Retinal pigment epithelial cell (primary cell): ENCODE results near the gene RFX2.
A peak's percentile ranks its signal among the peaks of the same experiment; 100 is the strongest.

Experiments
- DNase-seq: peaks from one replicate; pipeline ENCODE4 v3.0.0-alpha.2; 2010; ENCODE audit warnings: low read depth
- H3K4me3 ChIP-seq: 2 replicates; pipeline ENCODE4 v1.5.1; 2011; ENCODE audit warnings: mild to moderate bottlenecking, low read length, control low read depth, moderate library complexity
- TF ChIP-seq, protein P1 (sequence below): conservative IDR thresholded peaks from 2 replicates; pipeline ENCODE4 v1.5.1; 2011; ENCODE audit warnings: low read depth, low read length, control low read depth, inconsistent platforms

Gene RFX2

GRCh38 chr19:6048793-6049405 is 61.4 kb downstream of the RFX2 start:
- no peak overlapping the region for H3K4me3 ChIP-seq
- TF ChIP-seq, protein P1, sequence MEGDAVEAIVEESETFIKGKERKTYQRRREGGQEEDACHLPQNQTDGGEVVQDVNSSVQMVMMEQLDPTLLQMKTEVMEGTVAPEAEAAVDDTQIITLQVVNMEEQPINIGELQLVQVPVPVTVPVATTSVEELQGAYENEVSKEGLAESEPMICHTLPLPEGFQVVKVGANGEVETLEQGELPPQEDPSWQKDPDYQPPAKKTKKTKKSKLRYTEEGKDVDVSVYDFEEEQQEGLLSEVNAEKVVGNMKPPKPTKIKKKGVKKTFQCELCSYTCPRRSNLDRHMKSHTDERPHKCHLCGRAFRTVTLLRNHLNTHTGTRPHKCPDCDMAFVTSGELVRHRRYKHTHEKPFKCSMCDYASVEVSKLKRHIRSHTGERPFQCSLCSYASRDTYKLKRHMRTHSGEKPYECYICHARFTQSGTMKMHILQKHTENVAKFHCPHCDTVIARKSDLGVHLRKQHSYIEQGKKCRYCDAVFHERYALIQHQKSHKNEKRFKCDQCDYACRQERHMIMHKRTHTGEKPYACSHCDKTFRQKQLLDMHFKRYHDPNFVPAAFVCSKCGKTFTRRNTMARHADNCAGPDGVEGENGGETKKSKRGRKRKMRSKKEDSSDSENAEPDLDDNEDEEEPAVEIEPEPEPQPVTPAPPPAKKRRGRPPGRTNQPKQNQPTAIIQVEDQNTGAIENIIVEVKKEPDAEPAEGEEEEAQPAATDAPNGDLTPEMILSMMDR = peak; percentile 90
- no peak for DNase-seq

GRCh38 chr19:6048348-6048747 is 62.0 kb downstream of the RFX2 start:
- no peak overlapping the region for H3K4me3 ChIP-seq
- TF ChIP-seq, protein P1 = no peak
- DNase-seq = no peak

- no peak overlapping the region for H3K4me3 ChIP-seq
- DNase-seq = no peak
- TF ChIP-seq, protein P1 = peak; percentile 90
Measured at GRCh38 chr19:6047741-6048251, 62.5 kb downstream of the RFX2 start.

DNA sequence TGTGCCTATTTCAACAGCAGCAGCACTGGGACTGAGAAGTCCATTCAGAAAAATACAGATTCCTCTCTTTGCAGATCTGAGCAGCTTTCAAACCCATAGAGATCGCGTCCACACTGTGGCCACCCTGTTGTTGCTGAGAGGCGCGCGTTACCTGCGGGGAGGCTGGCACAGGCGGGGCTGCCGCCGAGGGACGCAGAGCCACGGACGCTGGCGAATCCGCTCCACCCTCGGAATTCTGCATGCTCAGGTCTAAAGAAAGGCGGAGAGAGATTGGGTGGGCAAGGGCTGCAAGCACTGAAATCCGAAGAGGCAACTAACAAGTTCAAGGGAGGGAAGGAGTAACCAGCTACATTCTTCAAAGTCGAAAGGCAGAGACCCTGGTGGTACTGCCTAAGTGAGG is 63.0 kb downstream of the RFX2 start:
- no peak for DNase-seq
- no peak overlapping the region for H3K4me3 ChIP-seq
- TF ChIP-seq, protein P1 = no peak

- DNase-seq = no peak
- TF ChIP-seq, protein P1 = no peak
Measured at GRCh38 chr19:6045108-6045507, 65.2 kb downstream of the RFX2 start.

DNA sequence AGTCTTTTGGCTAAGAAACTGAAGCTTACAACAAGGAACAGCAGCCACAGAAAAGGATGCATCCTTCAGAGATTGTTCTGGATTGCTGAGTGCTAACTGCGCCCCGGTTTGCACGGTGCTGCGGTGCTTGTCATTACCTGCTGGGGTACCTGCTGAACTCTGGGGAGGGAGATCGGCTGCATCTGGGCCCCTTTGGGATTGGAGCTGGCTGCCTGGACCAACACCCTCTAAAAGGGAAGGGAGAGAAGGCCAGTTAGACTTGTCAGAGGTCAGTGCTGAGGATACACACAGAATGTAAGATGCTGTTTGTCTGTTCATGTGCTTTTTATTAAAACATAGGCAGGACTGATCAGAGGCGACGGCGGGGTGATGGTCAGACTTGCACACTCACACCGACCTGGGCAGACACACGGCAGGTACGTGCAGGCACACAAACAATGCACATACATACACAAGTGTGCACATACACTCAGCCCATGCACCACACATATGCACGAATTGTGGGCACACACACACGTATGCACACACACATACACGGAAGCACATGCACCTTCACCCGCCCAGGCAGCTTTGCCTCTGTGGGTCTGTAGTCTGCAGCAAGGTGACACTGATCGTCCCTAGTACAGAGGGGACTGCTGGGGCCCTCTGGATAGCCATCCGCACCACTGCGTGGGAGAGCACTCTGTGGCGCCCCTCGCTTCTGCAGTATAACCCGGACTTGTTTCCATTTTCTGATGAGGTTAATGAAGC is 66.1 kb downstream of the RFX2 start:
- no peak overlapping the region for H3K4me3 ChIP-seq
- TF ChIP-seq, protein P1 = no peak
- DNase-seq = no peak

More at GRCh38 chr19:6045108-6045507, 65.2 kb downstream of the RFX2 start:
- no peak overlapping the region for H3K4me3 ChIP-seq
